Right lobe of liver (tissue), 4 donors: Measurements from ENCODE around the gene ACTR1A.

Source experiments
- POLR2A ChIP-seq: fragments of 450-650 bp; IDR thresholded peaks from one replicate; pipeline ENCODE4 v1.6.1; 2017; ENCODE audit warnings: antibody characterized with exemption, mild to moderate bottlenecking
- TF ChIP-seq, protein P1 (sequence below), 4 donors: fragments of 200-600 bp in 3 of 4; fragments of 450-650 bp in 1 of 4; IDR thresholded peaks; one replicate each; pipeline versions ENCODE4 v1.5.1 to v1.8.0; 2016 to 2022; ENCODE audit warnings: antibody characterized with exemption in 4 of 4, mild to moderate bottlenecking in 2 of 4
- donor health status: DM: no; HTN: no; CAD: no.
- donor health status: DM: no; HTN: no; CAD: no.
- donor health status: DM: no; HTN: yes; CAD: no.

DNA sequence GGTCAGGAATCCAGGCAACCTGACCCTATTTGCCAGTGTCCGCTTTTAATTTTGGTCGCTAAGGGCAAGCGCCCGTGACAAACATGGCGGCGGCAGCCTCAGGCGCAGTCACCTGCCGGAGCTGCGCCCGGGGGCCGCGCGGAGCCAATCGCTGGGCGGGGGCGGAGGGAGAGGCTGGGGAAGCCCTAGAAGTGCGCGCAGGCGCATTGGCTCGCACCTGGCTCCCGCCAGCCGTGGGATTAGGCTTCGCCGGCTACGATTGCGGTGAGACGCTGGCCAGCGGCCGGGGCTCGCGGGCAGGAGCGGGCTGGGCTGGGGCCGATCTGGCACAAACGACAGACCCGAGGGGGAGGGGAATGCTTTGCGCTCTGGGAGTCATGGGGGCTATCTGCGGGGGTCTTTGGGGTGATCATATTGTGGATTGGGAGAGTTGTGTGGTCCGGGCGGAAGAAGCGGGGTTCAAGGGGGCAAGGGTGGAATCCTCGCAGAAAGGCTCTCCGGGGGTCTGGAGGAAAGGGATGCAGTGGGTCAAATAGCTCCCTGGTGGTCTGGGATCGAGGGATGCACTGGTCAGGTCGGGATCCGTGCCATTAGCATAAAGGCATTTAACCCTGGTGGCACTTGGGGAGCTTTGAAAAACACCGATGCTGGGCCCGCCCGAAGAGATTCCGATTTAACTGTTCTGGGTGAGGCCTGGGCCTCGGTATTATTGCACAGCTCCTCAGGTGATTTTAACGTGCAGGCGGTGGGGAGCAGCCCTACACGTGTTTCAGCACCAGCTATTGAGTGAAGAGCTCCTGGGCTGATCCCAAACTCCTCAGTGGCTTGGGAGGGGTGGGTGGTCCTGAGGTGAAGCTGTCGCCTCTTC, 41.1 kb downstream of the ACTR1A start:
- peak; percentile 63 for TF ChIP-seq POLR2A
- TF ChIP-seq, protein P1, sequence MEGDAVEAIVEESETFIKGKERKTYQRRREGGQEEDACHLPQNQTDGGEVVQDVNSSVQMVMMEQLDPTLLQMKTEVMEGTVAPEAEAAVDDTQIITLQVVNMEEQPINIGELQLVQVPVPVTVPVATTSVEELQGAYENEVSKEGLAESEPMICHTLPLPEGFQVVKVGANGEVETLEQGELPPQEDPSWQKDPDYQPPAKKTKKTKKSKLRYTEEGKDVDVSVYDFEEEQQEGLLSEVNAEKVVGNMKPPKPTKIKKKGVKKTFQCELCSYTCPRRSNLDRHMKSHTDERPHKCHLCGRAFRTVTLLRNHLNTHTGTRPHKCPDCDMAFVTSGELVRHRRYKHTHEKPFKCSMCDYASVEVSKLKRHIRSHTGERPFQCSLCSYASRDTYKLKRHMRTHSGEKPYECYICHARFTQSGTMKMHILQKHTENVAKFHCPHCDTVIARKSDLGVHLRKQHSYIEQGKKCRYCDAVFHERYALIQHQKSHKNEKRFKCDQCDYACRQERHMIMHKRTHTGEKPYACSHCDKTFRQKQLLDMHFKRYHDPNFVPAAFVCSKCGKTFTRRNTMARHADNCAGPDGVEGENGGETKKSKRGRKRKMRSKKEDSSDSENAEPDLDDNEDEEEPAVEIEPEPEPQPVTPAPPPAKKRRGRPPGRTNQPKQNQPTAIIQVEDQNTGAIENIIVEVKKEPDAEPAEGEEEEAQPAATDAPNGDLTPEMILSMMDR (IDR thresholded peaks at IDR 0.05): no peak
